ENCODE data around the gene POTEF. TPM values are rescaled to one million over a fixed set of nuclear protein-coding genes. Genes with fewer than 3 reads are reported as not detected.

POTEF gene
- total RNA-seq: 0.09 TPM in 2 replicates

GRCh38 chr2:130129120-130129829 lies at the start of gene POTEF:
Gene POTEF, minus strand, starts transcription at chr2:130129222. Its CDS starts 8,707 bp downstream, at chr2:130120515.

GRCh38 chr2:130145006-130145414 lies 16.0 kb upstream of the POTEF start, which contains the start of gene CCDC74B:
Gene CCDC74B, minus strand, starts transcription at chr2:130145112. Its CDS starts 116 bp downstream, at chr2:130144996.

Other genes with a start within 250 kb of the POTEF start
- gene RAB6C, start 149.6 kb downstream of the POTEF start, total RNA-seq: under 0.01 TPM in 1 of 2 replicates, not detected in the other
- 0.72 and 0.85 TPM in 2 replicates for gene CCDC74B, start 15.9 kb upstream of the POTEF start, total RNA-seq
- gene SMPD4, start 52.4 kb upstream of the POTEF start, total RNA-seq: 10.3 and 12.9 TPM in 2 replicates
- gene MZT2B, start 53.0 kb upstream of the POTEF start, total RNA-seq: 165 and 219 TPM in 2 replicates
- gene TUBA3E, start 69.2 kb upstream of the POTEF start, total RNA-seq: not detected in 2 replicates
- gene IMP4, start 213.7 kb upstream of the POTEF start, total RNA-seq: 120 and 123 TPM in 2 replicates
- gene PTPN18, start 226.8 kb upstream of the POTEF start, total RNA-seq: 10.2 and 16.9 TPM in 2 replicates